Mammary epithelial cell (primary cell): Measurements from ENCODE around the gene EOMES.

Experiments
- CTCF ChIP-seq, 2 donors: IDR thresholded peaks in 1 of 2; conservative IDR thresholded peaks in 1 of 2; 2 replicates each; pipeline ENCODE4 v1.5.1; 2011 to 2012; ENCODE audit warnings: inconsistent platforms in 2 of 2, low read length in 2 of 2, mild to moderate bottlenecking in 2 of 2, control low read depth in 1 of 2, low read depth in 1 of 2; ENCODE audit not compliant: insufficient read depth in 1 of 2; ENCODE audit errors: extremely low read depth in 1 of 2
- EZH2 ChIP-seq: IDR thresholded peaks from 2 replicates; pipeline ENCODE4 v1.6.1; 2012; ENCODE audit warnings: low read length, inconsistent platforms, borderline replicate concordance

GRCh38 chr3:27684302-27684701, 37.8 kb downstream of the EOMES start:
- TF ChIP-seq CTCF (conservative IDR thresholded peaks at IDR 0.05 in 1 of 2, IDR thresholded peaks at IDR 0.05 in 1 of 2; ENCODE audit: extremely low read depth in 1 of 2, insufficient read depth in 1 of 2, low read depth in 1 of 2, low read length in 2 of 2) (no peak), EZH2 (no peak)
